ENCODE measurements around the gene SSC5D.

GRCh38 chr19:55471266-55471665, 17.0 kb upstream of the SSC5D start:
- TF ChIP-seq CTCF (IDR thresholded peaks at IDR 0.05) (no peak), ZFX (IDR thresholded peaks at IDR 0.05; ENCODE audit: borderline replicate concordance) (no peak)

Measured in 22Rv1 (cell line).